HepG2 (cell line): ENCODE data around the gene PRM2. TPM values are rescaled to one million over a fixed set of nuclear protein-coding genes. Genes with fewer than 3 reads are reported as not detected.
A peak's percentile ranks its signal among the peaks of the same experiment; 100 is the strongest.

Source experiments
- AFF4 ChIP-seq: sonication (generic); formaldehyde crosslinking; IDR thresholded peaks from 2 replicates; pipeline ENCODE4 v1.4.0; 2020; ENCODE audit warnings: missing genetic modification reagents
- CBX5 ChIP-seq: sonication (generic); formaldehyde crosslinking; IDR thresholded peaks from 2 replicates; pipeline ENCODE4 v1.4.0; 2020; ENCODE audit warnings: missing genetic modification reagents, borderline replicate concordance
- ELF1 ChIP-seq: sonication (generic); formaldehyde crosslinking; IDR thresholded peaks from 2 replicates; pipeline ENCODE4 v1.4.0; 2020; ENCODE audit warnings: missing genetic modification reagents
- GPN1 ChIP-seq: sonication (generic); formaldehyde crosslinking; IDR thresholded peaks from 2 replicates; pipeline ENCODE4 v1.5.1; 2020; ENCODE audit warnings: missing genetic modification reagents, borderline replicate concordance
- HIVEP1 ChIP-seq: sonication (generic); formaldehyde crosslinking; IDR thresholded peaks from 2 replicates; pipeline ENCODE4 v1.4.0; 2020; ENCODE audit warnings: mild to moderate bottlenecking, missing genetic modification reagents
- HOXA9 ChIP-seq: sonication (generic); formaldehyde crosslinking; IDR thresholded peaks from 2 replicates; pipeline ENCODE4 v1.8.1; 2022; ENCODE audit warnings: missing genetic modification reagents, mild to moderate bottlenecking, moderate library complexity, borderline replicate concordance
- KDM5A ChIP-seq: fragments of 200-600 bp; sonication (generic); IDR thresholded peaks from 2 replicates; pipeline ENCODE4 v1.7.0; 2018; ENCODE audit warnings: antibody characterized with exemption, mild to moderate bottlenecking, low read length, borderline replicate concordance
- KDM5B ChIP-seq: sonication (generic); formaldehyde crosslinking; IDR thresholded peaks from 2 replicates; pipeline ENCODE4 v1.4.0; 2020; ENCODE audit warnings: missing genetic modification reagents, mild to moderate bottlenecking, borderline replicate concordance
- LCORL ChIP-seq, 2 experiments: fragments of 450-650 bp in 1 of 2; sonication (generic) in 1 of 2; formaldehyde crosslinking in 1 of 2; IDR thresholded peaks; 2 replicates each; pipeline versions ENCODE4 v1.5.0 to v1.6.1; 2017 to 2020; ENCODE audit warnings: antibody characterized with exemption in 1 of 2, missing genetic modification reagents in 1 of 2
- MYC ChIP-seq: sonication (generic); formaldehyde crosslinking; IDR thresholded peaks from 2 replicates; pipeline ENCODE4 v1.9.0; 2021; ENCODE audit warnings: missing genetic modification reagents, borderline replicate concordance
- NCOA2 ChIP-seq: sonication (generic); formaldehyde crosslinking; IDR thresholded peaks from 2 replicates; pipeline ENCODE4 v1.8.0; 2022; ENCODE audit warnings: inconsistent platforms
- NFYB ChIP-seq: sonication (generic); formaldehyde crosslinking; IDR thresholded peaks from 2 replicates; pipeline ENCODE4 v1.4.0; 2020; ENCODE audit warnings: missing genetic modification reagents
- NR2C2 ChIP-seq: sonication (generic); formaldehyde crosslinking; IDR thresholded peaks from 2 replicates; pipeline ENCODE4 v1.4.0; 2020; ENCODE audit warnings: missing genetic modification reagents, mild to moderate bottlenecking, moderate library complexity, borderline replicate concordance
- RFXAP ChIP-seq: sonication (generic); formaldehyde crosslinking; IDR thresholded peaks from 2 replicates; pipeline ENCODE4 v1.4.0; 2020; ENCODE audit warnings: missing genetic modification reagents, borderline replicate concordance
- SATB2 ChIP-seq: sonication (generic); formaldehyde crosslinking; IDR thresholded peaks from 2 replicates; pipeline ENCODE4 v1.5.0; 2020; ENCODE audit warnings: missing genetic modification reagents
- SYNCRIP ChIP-seq: fragments of 200-400 bp; formaldehyde crosslinking; IDR thresholded peaks from 2 replicates; pipeline ENCODE4 v1.6.1; 2018; ENCODE audit warnings: mild to moderate bottlenecking, low read depth, low read length; ENCODE audit not compliant: insufficient read depth
- ZBTB38 ChIP-seq: sonication (generic); formaldehyde crosslinking; IDR thresholded peaks from 2 replicates; pipeline ENCODE4 v1.5.1; 2020; ENCODE audit warnings: mild to moderate bottlenecking, missing genetic modification reagents
- ZFP36L2 ChIP-seq: sonication (generic); formaldehyde crosslinking; IDR thresholded peaks from 2 replicates; pipeline ENCODE4 v1.4.0; 2020; ENCODE audit warnings: missing genetic modification reagents
- ZFYVE20 ChIP-seq: sonication (generic); formaldehyde crosslinking; IDR thresholded peaks from 2 replicates; pipeline ENCODE4 v1.8.0; 2023; ENCODE audit warnings: low read depth, mild to moderate bottlenecking, moderate library complexity, missing genetic modification reagents, borderline replicate concordance
- ZNF563 ChIP-seq: sonication (generic); formaldehyde crosslinking; IDR thresholded peaks from 2 replicates; pipeline ENCODE4 v1.8.0; 2022; ENCODE audit warnings: mild to moderate bottlenecking, moderate library complexity, missing genetic modification reagents
- polyA plus RNA-seq, 8 experiments: library from polyadenylated mRNA; depleted of rRNA in 3 of 8; stranded (reverse) in 7 of 8; unstranded in 1 of 8; fragments of >200 nt; fragmentation: Illumina TruSeq in 4 of 8; extraction: Trizol in 4 of 8; gene quantifications; 2 replicates each; pipeline versions ENCODE4 v1.2.1 to v1.2.3, GENCODE V29; 2011 to 2016; ENCODE audit warnings: low read depth in 4 of 8, missing spikeins in 1 of 8, mixed read lengths in 1 of 8; ENCODE audit not compliant: insufficient read depth in 1 of 8
- total RNA-seq, 5 experiments: library from RNA; depleted of rRNA; stranded (reverse); fragments of >200 nt; fragmentation: Illumina TruSeq; extraction: Trizol; gene quantifications; 2 replicates each; pipeline ENCODE4 v1.2.3, GENCODE V29; 2016; ENCODE audit warnings: low read depth in 1 of 5
- TF ChIP-seq, protein P1 (sequence below): sonication (generic); formaldehyde crosslinking; IDR thresholded peaks from 2 replicates; pipeline ENCODE4 v1.8.0; 2022; ENCODE audit warnings: missing genetic modification reagents, mild to moderate bottlenecking, borderline replicate concordance
- TF ChIP-seq, protein P2 (sequence below): sonication (generic); formaldehyde crosslinking; IDR thresholded peaks from 2 replicates; pipeline ENCODE4 v1.5.0; 2020; ENCODE audit warnings: mild to moderate bottlenecking, missing genetic modification reagents, borderline replicate concordance

The PRM2 gene
- total and polyA plus RNA-seq, 2 of the 13 experiments (the other 11 are each of a cell fraction or from before 2014, with no cell fraction given) = 0.54 TPM; not detected in 1

DNA sequence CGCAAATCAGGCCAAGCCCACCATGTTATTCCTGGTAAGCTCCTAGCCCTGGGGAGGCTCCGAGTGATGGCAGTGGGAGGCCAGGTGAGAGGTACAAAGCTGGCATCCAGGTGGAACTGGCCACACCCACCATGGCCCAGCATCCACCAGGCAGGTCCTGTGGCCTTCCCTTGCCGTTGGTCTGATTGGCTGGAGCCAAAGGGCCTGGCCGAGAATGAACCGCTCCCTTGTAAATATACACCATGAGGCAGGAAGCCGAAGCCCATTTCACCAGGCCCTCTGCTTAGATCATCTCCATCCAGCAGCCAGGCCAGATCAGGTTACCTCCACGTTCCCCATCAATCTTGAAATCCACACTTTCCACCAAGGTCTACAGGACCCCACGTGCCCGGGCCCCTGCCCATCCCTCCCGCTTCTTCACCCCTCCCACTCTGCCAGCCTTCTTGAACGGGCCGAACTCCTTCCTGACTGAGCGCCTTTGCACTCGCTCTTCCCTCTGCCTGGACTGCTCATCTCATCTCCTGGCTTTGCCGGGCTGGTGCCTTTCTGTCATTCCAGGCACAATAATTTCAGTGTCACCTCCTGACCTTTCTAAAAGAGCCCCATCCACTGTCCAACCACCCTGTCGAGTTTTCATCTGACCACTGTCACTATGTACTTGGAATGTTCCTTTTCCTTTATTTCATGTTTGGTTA is 26.0 kb downstream of the PRM2 start (continued):
- TF ChIP-seq, protein P1, sequence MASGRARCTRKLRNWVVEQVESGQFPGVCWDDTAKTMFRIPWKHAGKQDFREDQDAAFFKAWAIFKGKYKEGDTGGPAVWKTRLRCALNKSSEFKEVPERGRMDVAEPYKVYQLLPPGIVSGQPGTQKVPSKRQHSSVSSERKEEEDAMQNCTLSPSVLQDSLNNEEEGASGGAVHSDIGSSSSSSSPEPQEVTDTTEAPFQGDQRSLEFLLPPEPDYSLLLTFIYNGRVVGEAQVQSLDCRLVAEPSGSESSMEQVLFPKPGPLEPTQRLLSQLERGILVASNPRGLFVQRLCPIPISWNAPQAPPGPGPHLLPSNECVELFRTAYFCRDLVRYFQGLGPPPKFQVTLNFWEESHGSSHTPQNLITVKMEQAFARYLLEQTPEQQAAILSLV (CRISPR knock-in tag) = no peak
- TF ChIP-seq AFF4 (no peak), MYC (CRISPR knock-in tag) (peak; percentile 14), CBX5 (no peak), SYNCRIP (no peak), KDM5B (peak; percentile 52; the same call in 1 of the 2 replicates), NCOA2 (CRISPR knock-in tag) (0 out of 2 replicates have a peak, but pooled peaks have one; percentile 18), GPN1 (CRISPR knock-in tag) (no peak), NR2C2 (CRISPR knock-in tag) (no peak), ZNF563 (CRISPR knock-in tag) (0 out of 2 replicates have a peak, but pooled peaks have one; percentile 17), RFXAP (CRISPR knock-in tag) (no peak), ZFYVE20 (CRISPR knock-in tag) (no peak), ZBTB38 (CRISPR knock-in tag) (no peak), HIVEP1 (no peak), HOXA9 (no peak), SATB2 (CRISPR knock-in tag) (peak; percentile 43; the same call in 1 of the 2 replicates), KDM5A (no peak), NFYB (CRISPR knock-in tag) (peak; percentile 33; the same call in 1 of the 2 replicates), ELF1 (CRISPR knock-in tag) (no peak), ZFP36L2 (CRISPR knock-in tag) (no peak), LCORL (IDR thresholded peaks at IDR 0.05) (peak; percentile 4; the same call in 1 of the 2 replicates), LCORL (CRISPR knock-in tag; IDR thresholded peaks at IDR 0.05) (peak; percentile 51; the same call in 1 of the 2 replicates)
- TF ChIP-seq, protein P2, sequence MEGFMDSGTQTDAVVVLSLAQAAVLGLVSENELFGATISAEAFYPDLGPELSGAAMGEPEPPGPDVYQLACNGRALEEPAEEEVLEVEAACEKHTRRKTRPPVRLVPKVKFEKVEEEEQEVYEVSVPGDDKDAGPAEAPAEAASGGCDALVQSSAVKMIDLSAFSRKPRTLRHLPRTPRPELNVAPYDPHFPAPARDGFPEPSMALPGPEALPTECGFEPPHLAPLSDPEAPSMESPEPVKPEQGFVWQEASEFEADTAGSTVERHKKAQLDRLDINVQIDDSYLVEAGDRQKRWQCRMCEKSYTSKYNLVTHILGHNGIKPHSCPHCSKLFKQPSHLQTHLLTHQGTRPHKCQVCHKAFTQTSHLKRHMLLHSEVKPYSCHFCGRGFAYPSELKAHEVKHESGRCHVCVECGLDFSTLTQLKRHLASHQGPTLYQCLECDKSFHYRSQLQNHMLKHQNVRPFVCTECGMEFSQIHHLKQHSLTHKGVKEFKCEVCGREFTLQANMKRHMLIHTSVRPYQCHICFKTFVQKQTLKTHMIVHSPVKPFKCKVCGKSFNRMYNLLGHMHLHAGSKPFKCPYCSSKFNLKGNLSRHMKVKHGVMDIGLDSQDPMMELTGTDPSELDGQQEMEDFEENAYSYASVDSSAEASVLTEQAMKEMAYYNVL (CRISPR knock-in tag) = no peak
